Loucy (cell line): ENCODE measurements around the gene PRR36.
A peak's percentile ranks its signal among the peaks of the same experiment; 100 is the strongest.

Source experiments
- H2AFZ ChIP-seq: fragments of 200-600 bp; sonication (generic); 2 replicates; pipeline ENCODE4 v1.6.0; 2016; ENCODE audit warnings: antibody characterized with exemption, mild to moderate bottlenecking, low read length, moderate library complexity
- H3F3A ChIP-seq: fragments of 200-600 bp; 2 replicates; pipeline ENCODE4 v1.6.0; 2016; ENCODE audit warnings: antibody characterized with exemption, low read depth, mild to moderate bottlenecking
- H3K27me3 ChIP-seq: fragments of 200-600 bp; sonication (generic); 2 replicates; pipeline ENCODE4 v1.6.1; 2014; ENCODE audit warnings: low read length, mild to moderate bottlenecking; ENCODE audit not compliant: insufficient read depth, poor library complexity, severe bottlenecking
- H3K36me3 ChIP-seq: fragments of 200-600 bp; sonication (generic); 2 replicates; pipeline ENCODE4 v1.6.1; 2016; ENCODE audit warnings: low read length; ENCODE audit not compliant: insufficient read depth
- H3K4me1 ChIP-seq: fragments of 200-600 bp; sonication (generic); 2 replicates; pipeline ENCODE4 v1.5.1; 2014; ENCODE audit warnings: low read length, mild to moderate bottlenecking; ENCODE audit not compliant: insufficient read depth, poor library complexity, severe bottlenecking
- H3K4me2 ChIP-seq: fragments of 200-600 bp; sonication (generic); 2 replicates; pipeline ENCODE4 v1.6.0; 2014; ENCODE audit warnings: antibody characterized with exemption, low read length, low read depth, mild to moderate bottlenecking; ENCODE audit not compliant: poor library complexity, severe bottlenecking
- H3K4me3 ChIP-seq: fragments of 200-600 bp; sonication (generic); 2 replicates; pipeline ENCODE4 v1.5.1; 2014; ENCODE audit warnings: low read length, mild to moderate bottlenecking, mixed read lengths; ENCODE audit not compliant: poor library complexity, severe bottlenecking
- H3K79me2 ChIP-seq: fragments of 200-600 bp; sonication (generic); 2 replicates; pipeline ENCODE4 v1.6.1; 2014; ENCODE audit warnings: low read length; ENCODE audit not compliant: insufficient read depth
- H3K9ac ChIP-seq: fragments of 200-600 bp; sonication (generic); 2 replicates; pipeline ENCODE4 v1.6.0; 2014; ENCODE audit warnings: mild to moderate bottlenecking, low read depth, low read length, moderate library complexity; ENCODE audit not compliant: poor library complexity, severe bottlenecking
- H3K9me2 ChIP-seq: fragments of 200-600 bp; sonication (generic); replicated peaks from 2 replicates; pipeline ENCODE4 v1.6.1; 2016; ENCODE audit warnings: low read depth, low read length, mixed read lengths
- H3K9me3 ChIP-seq: fragments of 200-600 bp; sonication (generic); 2 replicates; pipeline ENCODE4 v1.6.1; 2014; ENCODE audit warnings: mild to moderate bottlenecking, antibody characterized with exemption, low read length, low read depth; ENCODE audit not compliant: insufficient read depth
- H4K20me1 ChIP-seq: fragments of 200-600 bp; sonication (generic); 2 replicates; pipeline ENCODE4 v1.6.0; 2014; ENCODE audit warnings: antibody characterized with exemption, low read length, mild to moderate bottlenecking; ENCODE audit not compliant: insufficient read depth, poor library complexity, severe bottlenecking
- EZH2phosphoT487 ChIP-seq: fragments of 200-600 bp; IDR thresholded peaks from 2 replicates; pipeline ENCODE4 v1.6.1; 2018; ENCODE audit warnings: antibody characterized with exemption, mild to moderate bottlenecking, moderate library complexity, borderline replicate concordance
- TF ChIP-seq, protein P1 (sequence below): fragments of 200-600 bp; sonication (generic); conservative IDR thresholded peaks from 2 replicates; pipeline ENCODE4 v1.5.1; 2014; ENCODE audit warnings: mild to moderate bottlenecking, antibody characterized with exemption, low read length

PRR36 gene

DNA sequence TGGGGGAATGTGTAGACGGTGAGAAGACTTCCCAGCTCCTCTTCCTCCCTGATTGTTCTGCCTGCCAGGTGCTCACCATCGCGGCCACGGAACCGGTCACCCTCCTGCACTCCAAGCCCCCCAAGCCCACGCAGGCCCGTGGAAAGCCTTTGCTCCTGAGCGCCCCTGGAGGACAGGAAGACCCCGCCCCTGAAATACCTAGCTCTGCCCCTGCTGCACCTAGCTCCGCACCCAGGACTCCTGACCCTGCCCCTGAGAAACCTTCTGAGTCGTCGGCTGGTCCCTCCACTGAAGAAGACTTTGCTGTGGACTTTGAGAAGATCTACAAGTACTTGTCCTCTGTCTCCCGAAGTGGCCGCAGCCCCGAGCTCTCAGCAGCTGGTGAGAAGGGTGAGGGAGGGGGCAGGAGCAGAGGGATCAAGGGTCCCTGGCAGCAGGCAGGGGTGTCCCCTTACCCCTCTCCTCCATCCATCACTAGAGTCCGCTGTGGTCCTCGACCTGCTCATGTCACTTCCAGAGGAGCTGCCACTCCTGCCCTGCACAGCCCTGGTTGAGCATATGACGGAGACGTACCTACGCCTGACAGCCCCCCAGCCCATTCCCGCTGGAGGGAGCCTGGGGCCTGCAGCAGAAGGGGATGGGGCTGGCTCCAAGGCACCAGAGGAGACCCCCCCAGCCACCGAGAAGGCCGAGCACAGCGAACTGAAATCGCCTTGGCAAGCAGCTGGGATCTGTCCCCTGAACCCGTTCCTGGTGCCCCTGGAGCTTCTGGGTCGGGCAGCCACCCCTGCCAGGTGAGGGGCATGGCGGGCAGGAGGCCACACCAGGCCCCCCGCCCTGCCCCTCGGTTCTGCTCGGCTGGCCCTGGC is 48.0 kb upstream of the PRR36 start:
- H3K9me3 ChIP-seq: no peaks in the 10 kb centered on the region
- no peak for TF ChIP-seq EZH2phosphoT487
- TF ChIP-seq, protein P1, sequence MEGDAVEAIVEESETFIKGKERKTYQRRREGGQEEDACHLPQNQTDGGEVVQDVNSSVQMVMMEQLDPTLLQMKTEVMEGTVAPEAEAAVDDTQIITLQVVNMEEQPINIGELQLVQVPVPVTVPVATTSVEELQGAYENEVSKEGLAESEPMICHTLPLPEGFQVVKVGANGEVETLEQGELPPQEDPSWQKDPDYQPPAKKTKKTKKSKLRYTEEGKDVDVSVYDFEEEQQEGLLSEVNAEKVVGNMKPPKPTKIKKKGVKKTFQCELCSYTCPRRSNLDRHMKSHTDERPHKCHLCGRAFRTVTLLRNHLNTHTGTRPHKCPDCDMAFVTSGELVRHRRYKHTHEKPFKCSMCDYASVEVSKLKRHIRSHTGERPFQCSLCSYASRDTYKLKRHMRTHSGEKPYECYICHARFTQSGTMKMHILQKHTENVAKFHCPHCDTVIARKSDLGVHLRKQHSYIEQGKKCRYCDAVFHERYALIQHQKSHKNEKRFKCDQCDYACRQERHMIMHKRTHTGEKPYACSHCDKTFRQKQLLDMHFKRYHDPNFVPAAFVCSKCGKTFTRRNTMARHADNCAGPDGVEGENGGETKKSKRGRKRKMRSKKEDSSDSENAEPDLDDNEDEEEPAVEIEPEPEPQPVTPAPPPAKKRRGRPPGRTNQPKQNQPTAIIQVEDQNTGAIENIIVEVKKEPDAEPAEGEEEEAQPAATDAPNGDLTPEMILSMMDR: no peak
- H3K4me2 ChIP-seq: peak overlapping the region; percentile 94
- H3K36me3 ChIP-seq: no peaks in the 10 kb centered on the region
- peaks cover 8% of the 10 kb centered on the region for H4K20me1 ChIP-seq
- no peak overlapping the region for H2AFZ ChIP-seq
- H3K4me3 ChIP-seq: no peak overlapping the region
- H3K9me2 ChIP-seq: no peaks in the 10 kb centered on the region
- H3K79me2 ChIP-seq: no peaks in the 10 kb centered on the region
- H3F3A ChIP-seq: no peaks in the 10 kb centered on the region
- H3K27me3 ChIP-seq: no peaks in the 10 kb centered on the region
- no peak overlapping the region for H3K9ac ChIP-seq
- peaks cover 15% of the 10 kb centered on the region for H3K4me1 ChIP-seq

DNA sequence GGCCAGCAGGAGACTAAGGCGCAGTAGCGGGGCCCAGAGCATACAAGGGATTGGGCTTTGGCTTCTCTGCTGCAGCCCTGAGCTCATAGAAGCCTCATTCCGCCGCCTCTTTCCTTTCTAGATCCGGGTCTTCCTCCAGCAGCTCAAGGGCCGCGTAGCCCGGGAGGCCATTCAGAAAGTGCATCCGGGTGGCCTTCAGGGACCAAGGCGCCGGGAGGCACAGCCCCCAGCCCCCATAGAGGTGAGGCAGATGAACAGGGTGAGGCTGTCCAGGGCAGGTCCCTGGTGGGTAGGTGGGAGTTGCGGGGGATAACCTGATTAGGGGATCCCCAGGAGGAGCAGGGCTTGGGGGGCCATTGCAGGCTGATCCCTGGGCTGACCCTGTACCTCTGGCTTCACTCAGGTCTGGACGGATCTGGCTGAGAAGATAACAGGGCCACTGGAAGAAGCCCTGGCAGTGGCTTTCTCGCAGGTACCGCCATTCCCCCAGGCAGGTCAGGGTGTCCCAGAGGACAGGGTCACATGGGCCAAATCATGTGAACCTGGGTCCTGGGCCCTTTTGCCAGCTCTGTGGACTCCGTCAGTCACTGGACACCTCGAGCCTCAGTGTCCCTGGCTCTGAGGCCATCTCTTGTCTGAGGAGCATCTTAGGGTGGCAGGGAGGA is 47.2 kb upstream of the PRR36 start:
- H3K4me2 ChIP-seq: peak overlapping the region; percentile 94
- H3K4me3 ChIP-seq: peak overlapping the region; percentile 82
- H3F3A ChIP-seq: no peaks in the 10 kb centered on the region
- peaks cover 8% of the 10 kb centered on the region for H4K20me1 ChIP-seq
- H2AFZ ChIP-seq: peak overlapping the region; percentile 64; the same call in 1 of the 2 replicates
- H3K79me2 ChIP-seq: no peaks in the 10 kb centered on the region
- no peaks in the 10 kb centered on the region for H3K36me3 ChIP-seq
- no peaks in the 10 kb centered on the region for H3K9me3 ChIP-seq
- H3K9me2 ChIP-seq: no peaks in the 10 kb centered on the region
- H3K9ac ChIP-seq: peak overlapping the region; percentile 73
- peaks cover 15% of the 10 kb centered on the region for H3K4me1 ChIP-seq
- TF ChIP-seq, protein P1: no peak
- no peak for TF ChIP-seq EZH2phosphoT487
- no peaks in the 10 kb centered on the region for H3K27me3 ChIP-seq

DNA sequence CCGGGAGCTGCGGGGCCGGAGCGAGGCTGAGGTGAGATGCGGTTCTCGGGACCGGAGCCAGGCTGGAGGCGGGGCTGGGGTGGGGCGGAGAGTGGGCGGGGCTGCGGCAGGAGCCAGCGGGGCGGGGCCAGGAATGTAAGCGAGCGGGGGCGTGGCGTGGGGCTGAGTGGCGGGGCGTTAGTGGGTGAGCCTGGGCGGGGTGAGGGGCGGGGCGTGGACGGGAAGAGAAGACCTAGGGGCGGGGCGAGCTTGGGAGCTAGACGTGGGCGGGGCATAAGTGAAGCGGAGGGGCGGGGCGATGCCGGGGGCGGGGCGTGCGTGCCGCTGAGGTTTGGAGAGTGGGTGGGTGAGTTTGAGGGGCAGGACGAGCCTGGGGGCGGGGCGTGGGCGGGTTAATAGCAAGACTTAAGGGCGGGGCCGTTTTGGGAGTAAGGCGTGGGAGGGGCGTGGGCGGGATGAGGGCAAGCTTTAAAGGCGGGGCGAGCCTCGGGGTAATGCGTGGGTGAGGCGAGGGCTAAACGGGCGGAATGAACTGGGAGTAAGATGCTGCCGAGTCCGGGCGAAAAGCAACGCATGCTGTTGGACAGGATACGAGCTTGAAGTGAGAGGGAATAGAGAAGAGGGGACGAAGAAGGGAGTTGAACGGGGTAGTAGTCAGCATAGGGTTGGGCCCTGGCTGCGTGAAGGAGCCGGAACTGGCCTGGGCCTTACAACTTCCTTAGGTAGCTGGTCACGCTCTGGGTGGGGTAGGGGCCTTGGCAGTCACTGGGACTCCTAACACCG is 46.5 kb upstream of the PRR36 start:
- Histone ChIP-seq H3K79me2 (no peaks in the 10 kb centered on the region), H3K9me3 (no peaks in the 10 kb centered on the region), H4K20me1 (peaks cover 8% of the 10 kb centered on the region), H3K4me3 (peak overlapping the region; percentile 82), H3K27me3 (no peaks in the 10 kb centered on the region), H3K9me2 (no peaks in the 10 kb centered on the region), H2AFZ (peak overlapping the region; percentile 85), H3K4me1 (peaks cover 12% of the 10 kb centered on the region), H3F3A (no peaks in the 10 kb centered on the region), H3K9ac (peak overlapping the region; percentile 75), H3K4me2 (peak overlapping the region; percentile 97), H3K36me3 (no peaks in the 10 kb centered on the region)
- no peak for TF ChIP-seq EZH2phosphoT487
- TF ChIP-seq, protein P1: no peak
